WI38 (cell line): ENCODE results near the gene VWA8.

ENCODE experiments used
- H3K4me3 ChIP-seq: 2 replicates; pipeline ENCODE4 v1.5.1; 2011; ENCODE audit warnings: low read depth, mild to moderate bottlenecking, control low read depth, low read length
- TF ChIP-seq, protein P1 (sequence below): IDR thresholded peaks from 2 replicates; pipeline ENCODE4 v1.5.1; 2012; ENCODE audit warnings: low read depth, mild to moderate bottlenecking, control low read depth, low read length

Gene VWA8

DNA sequence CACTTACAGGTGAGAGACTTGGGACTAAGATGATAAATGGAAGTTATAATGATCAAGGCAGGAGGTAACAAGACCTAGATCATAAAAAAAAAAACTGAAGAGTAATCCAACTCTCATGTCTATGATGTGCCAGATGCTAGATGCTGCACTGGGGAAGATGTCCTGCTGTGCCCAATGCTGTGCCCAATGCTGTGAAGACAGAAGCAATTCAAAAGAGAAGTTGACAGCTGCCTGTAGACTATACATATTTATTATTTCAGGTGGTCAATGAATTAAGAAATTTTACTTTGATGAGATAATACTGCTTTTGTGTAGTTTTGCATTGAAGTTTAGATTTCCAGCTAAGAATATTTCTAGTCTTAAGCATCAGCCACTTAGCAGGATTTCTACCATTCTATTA, 21.5 kb downstream of the VWA8 start:
- TF ChIP-seq, protein P1, sequence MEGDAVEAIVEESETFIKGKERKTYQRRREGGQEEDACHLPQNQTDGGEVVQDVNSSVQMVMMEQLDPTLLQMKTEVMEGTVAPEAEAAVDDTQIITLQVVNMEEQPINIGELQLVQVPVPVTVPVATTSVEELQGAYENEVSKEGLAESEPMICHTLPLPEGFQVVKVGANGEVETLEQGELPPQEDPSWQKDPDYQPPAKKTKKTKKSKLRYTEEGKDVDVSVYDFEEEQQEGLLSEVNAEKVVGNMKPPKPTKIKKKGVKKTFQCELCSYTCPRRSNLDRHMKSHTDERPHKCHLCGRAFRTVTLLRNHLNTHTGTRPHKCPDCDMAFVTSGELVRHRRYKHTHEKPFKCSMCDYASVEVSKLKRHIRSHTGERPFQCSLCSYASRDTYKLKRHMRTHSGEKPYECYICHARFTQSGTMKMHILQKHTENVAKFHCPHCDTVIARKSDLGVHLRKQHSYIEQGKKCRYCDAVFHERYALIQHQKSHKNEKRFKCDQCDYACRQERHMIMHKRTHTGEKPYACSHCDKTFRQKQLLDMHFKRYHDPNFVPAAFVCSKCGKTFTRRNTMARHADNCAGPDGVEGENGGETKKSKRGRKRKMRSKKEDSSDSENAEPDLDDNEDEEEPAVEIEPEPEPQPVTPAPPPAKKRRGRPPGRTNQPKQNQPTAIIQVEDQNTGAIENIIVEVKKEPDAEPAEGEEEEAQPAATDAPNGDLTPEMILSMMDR = no peak
- no peak overlapping the region for H3K4me3 ChIP-seq

DNA sequence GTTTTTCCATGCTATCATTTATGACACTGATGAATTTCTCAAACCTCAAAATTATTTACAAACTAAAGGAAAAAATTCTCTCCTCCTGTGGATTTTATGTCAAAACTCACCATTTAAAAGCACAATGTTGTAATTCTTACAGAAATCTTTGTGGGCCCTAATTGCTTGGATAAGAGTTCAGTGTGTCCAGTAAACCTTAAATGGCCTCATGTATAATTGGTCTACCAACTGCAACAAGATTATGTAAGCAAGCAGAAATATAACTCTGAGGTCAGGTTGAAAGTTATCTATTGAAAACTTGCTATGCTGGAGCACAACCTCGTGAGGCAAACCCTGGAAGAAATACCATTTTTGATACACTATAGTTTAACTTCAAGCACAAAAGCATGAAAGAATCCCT, 22.0 kb downstream of the VWA8 start:
- TF ChIP-seq, protein P1 = no peak

DNA sequence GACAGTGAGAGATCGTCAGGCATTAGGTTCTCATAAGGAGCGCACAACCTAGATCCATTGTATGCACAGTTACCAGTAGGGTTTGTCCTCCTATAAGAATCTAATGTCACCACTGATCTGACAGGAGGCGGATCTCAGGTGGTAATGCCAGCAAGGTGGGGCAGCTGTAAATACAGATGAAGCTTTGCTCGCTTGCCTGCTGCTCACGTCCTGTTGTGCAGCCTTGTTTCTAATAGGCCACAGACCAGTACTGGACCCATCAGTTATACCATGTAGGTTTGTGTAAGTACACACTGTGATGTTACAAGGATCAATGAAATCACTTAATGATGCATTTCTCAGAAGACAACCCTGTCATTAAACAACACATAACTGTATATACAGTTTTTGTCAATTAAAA, 23.5 kb downstream of the VWA8 start:
- TF ChIP-seq, protein P1 = no peak
- no peak overlapping the region for H3K4me3 ChIP-seq

More for the DNA sequence above, 22.0 kb downstream of the VWA8 start:
- no peak overlapping the region for H3K4me3 ChIP-seq

DNA sequence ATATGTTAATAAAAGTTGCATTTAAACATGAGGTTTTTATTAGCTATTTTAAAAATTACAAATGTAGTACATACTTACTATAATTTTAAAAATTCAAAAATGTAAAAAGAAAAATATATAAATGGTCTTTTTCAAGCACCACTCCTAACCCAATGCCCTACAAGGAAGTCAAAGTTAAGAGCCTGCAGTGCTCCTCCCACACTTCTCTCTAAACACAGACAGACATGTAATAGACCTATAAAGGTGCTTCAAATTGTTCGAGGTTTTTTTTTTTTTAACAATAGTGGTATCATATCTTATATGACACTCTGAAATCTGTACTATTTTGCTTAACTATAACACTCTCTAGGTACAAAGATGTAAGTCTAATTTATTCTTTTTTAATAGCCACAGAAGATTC, 25.4 kb downstream of the VWA8 start:
- no peak overlapping the region for H3K4me3 ChIP-seq
- TF ChIP-seq, protein P1 = no peak

DNA sequence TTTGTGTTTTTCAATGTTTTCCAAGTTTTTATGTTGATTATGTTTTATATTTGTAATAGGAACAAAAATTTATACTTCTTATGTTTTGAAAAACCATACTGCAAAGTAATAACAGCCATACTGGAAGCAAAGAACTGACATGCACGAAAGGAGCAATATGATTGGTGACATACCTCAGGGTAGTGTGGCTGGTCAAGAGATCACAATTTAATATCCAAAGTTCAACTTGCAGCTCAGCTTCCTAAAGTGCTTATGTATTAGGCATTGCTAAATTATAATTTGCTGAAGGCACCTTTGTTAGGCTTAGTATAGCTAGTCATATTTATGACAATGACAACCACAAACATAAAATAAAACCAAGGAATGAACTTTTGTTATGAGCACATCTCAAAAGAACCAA, 25.9 kb downstream of the VWA8 start:
- H3K4me3 ChIP-seq = no peak overlapping the region
- TF ChIP-seq, protein P1 = no peak

DNA sequence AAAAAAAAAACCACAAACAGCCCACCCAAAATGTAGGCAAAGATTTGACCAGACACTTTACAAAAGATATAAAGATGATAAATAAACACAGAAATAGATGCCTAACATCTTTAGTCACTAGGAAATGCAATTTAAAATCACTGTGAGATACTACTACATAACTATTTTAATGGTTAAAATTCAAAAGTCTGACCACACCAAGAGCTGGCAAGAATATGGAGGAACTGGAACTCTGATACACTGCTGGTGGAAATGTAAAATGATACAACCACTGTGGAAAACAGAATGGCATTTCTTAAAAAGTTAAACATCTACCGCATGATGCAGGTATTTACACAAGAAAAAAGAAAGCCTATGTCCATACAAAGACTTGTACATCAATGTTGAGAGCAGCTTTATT, 26.8 kb downstream of the VWA8 start:
- TF ChIP-seq, protein P1 = no peak
- no peak overlapping the region for H3K4me3 ChIP-seq

DNA sequence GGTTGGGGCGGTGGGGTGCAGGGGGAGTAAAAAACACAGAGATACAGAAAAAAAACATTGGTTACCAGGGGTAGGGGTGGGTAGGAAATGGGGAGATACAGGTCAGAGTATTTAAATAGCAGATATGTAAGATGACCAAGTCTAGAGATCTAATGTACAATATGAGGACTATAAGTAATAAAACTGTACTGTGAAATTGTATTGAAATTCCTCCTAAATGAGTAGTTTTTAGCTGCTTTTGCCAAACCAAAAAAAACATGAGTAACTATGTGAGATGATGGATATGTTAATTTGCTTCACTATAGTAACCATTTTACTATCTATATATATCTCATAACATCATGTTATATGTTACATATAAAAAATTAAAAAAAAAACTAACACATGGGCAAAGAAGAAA, 29.6 kb downstream of the VWA8 start:
- no peak overlapping the region for H3K4me3 ChIP-seq
- TF ChIP-seq, protein P1 = no peak
